Head of caudate nucleus (tissue), 42 donors: ENCODE data around the gene AKAP12.
A peak's percentile ranks its signal among the peaks of the same experiment; 100 is the strongest.
"Not testable (repeated sequence)": the region's sequence is repeated elsewhere in the genome, so short reads cannot be mapped to it uniquely, and the experiment has no call there.

ENCODE experiments used
- DNase-seq, 42 donors: peaks; one replicate each; pipeline versions ENCODE4 v3.0.0 to v3.0.0-alpha.2; 2020 to 2021; ENCODE audit warnings: mixed read lengths in 7 of 42
- intact Hi-C: fragments of 100-400 bp; cut with DNase I; formaldehyde crosslinking; loops from one replicate; pipeline ENCODE4 v1.15.0; 2022

AKAP12 gene

GRCh38 chr6:151303231-151303630, 63.5 kb downstream of the AKAP12 start:
- DNase-seq = no peak
- intact Hi-C loops = no loop called here

GRCh38 chr6:151306269-151306783, 66.6 kb downstream of the AKAP12 start:
- no peak for DNase-seq
- intact Hi-C loops = no loop called here

DNA sequence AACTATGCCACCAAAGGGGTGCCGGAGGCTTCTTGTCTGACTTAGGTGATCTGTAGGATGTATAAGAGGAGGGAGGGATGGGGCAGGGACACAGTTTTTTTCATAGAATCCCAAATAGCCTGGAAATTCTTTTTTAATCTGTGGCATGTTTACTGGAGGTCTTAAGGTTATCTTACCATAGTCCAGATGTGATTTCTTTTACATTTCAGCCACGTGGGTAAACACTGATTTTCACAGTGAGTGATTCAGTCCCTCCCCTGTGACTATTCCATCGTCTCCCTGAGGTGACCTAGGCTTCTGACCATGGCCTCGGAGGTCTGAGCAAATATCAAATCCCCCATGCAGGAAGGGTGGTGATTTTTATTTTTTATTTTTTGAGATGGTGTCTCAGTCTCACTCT, 67.7 kb downstream of the AKAP12 start:
- intact Hi-C loops = no loop called here
- DNase-seq = no peak

DNA sequence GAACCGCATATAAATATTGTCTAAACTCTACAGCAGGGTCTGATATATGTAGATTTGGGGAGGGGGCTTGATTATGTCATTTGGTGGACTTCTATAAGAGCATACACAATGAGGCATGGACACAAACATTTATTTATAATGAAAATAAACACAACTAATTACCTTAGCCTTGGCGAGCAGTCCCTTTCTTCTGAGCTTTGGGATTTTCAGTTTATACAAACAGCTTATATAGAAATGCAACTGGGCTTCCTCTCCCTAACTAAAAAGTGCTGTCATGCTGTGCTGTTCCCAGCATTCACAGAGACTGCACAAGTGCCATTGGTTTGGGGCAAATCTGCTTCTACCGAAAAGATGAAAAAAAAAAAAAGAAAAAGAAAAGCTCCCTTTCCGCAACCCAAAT, 69.9 kb downstream of the AKAP12 start:
- intact Hi-C loops = no loop called here
- DNase-seq = no peak

DNA sequence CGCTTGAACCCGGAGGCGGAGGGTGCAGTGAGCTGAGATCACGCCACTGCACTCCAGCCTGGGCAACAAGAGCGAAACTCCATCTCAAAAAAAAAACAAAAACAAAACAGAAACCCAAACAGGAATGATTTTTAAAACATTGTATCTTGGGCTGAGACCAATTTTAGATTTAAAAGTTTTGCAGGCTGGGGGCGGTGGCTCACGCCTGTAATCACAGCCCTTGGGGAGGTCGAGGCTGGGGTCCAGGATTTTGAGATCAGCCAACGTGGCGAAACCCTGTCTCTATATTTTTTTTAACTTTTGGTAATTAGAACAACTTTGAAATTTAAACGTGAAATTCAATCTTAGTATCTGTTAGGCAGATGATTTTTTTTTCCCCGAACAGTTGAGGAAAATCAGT, 70.5 kb downstream of the AKAP12 start:
- DNase-seq = no peak
- intact Hi-C loops = no loop called here

GRCh38 chr6:151310852-151311767, 71.3 kb downstream of the AKAP12 start:
- intact Hi-C loops = no loop called here

GRCh38 chr6:151313066-151313491, 73.3 kb downstream of the AKAP12 start:
- no peak for DNase-seq
- intact Hi-C loops = no loop called here

More at GRCh38 chr6:151310852-151311767, 71.3 kb downstream of the AKAP12 start:
- DNase-seq = no peak

- DNase-seq, intact Hi-C loops: not testable (repeated sequence)
Measured at GRCh38 chr6:151315661-151316060, 75.9 kb downstream of the AKAP12 start.

- no peak for DNase-seq
- intact Hi-C loops = no loop called here
Measured at GRCh38 chr6:151317103-151317994, 77.6 kb downstream of the AKAP12 start.

- intact Hi-C loops = no loop called here
- no peak for DNase-seq
Measured at GRCh38 chr6:151317995-151318365, 78.2 kb downstream of the AKAP12 start.

GRCh38 chr6:151320140-151320539, 80.4 kb downstream of the AKAP12 start:
- intact Hi-C loops = loop anchor here (5.0 kb wide), 2 partner anchors 308 to 428 kb away; no protein-coding TSS in a partner anchor

GRCh38 chr6:151321438-151321837, 81.7 kb downstream of the AKAP12 start:
- intact Hi-C loops = loop anchor here (5.0 kb wide), 2 partner anchors 309 to 429 kb away; no protein-coding TSS in a partner anchor

More at GRCh38 chr6:151320140-151320539, 80.4 kb downstream of the AKAP12 start:
- no peak for DNase-seq

DNA sequence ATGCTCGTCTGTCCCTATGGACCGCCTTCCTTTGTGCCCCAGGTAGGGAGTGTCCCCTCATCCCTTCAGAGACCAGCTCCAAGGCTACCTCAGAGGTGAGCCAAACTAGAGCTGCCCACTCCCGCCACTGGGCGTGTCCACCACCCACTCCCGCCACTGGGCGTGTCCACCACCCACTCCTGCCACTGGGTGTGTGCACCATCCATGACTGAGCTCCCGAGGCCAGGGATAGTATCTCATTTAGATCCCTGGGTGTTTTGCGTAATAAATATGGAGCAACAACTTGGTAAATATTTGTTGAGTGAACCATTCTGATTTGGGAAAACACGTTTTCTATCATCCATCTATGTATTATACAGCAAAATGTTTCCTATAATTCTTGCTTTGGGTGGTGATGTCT, 82.8 kb downstream of the AKAP12 start:
- intact Hi-C loops = loop anchor here (5.0 kb wide), 2 partner anchors 310 to 430 kb away; no protein-coding TSS in a partner anchor
- DNase-seq = no peak

More at GRCh38 chr6:151321438-151321837, 81.7 kb downstream of the AKAP12 start:
- DNase-seq = no peak

- intact Hi-C loops = loop anchor here (5.0 kb wide), 2 partner anchors 312 to 432 kb away; no protein-coding TSS in a partner anchor
- DNase-seq = peak; percentile 52 to 92 (median 83)
Measured at GRCh38 chr6:151323791-151324487, 84.2 kb downstream of the AKAP12 start.

- intact Hi-C loops = loop anchor here (5.0 kb wide), 2 partner anchors 312 to 432 kb away; no protein-coding TSS in a partner anchor
- DNase-seq = no peak
Measured at GRCh38 chr6:151324488-151324825, 84.7 kb downstream of the AKAP12 start.

DNA sequence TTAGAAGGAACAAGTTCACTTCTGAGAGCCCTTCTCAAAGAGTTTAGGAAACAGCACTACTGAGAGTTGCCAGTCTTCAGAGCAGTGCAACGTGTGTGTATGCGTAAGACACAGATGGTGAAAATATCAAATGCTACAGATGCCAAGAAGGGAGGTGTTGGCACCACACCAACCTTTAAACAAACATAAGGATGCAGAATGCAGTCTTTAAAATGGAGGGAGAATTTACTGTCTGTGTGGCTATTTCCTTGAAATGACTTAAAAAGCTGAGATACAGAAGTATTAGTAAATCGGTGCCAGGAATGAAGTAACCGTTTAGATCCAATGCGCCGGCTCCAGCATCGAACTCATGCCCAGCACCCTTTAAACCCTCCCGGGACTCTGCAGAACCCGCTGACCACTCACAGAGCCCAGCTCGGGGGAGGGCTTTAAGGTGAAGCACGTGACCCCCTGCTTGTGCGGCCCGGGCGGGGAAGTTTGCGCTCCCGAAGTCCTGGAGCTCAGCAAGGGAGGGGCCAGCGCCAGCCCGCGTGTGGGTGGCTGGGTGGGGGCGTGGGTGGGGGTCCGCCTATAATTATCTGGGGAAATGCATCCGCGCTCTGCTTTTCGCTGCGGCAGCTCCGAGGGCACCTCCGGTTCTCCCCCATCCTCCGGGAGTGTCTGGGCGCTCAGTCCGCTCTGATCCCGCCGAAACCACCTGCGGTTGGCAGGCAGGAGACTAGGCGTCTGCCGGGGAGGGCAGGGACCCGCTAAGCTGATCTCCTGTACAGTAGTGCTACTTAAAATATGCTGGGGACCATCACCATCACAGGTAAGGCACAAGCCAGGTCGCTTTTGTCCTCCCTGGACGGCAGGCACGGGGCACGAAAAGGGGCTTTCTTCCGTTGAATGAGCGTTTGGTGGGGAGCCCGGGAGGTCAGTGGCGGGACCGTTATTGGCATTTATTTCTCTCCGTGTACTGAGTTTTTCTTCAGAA, 85.6 kb downstream of the AKAP12 start:
- intact Hi-C loops = no loop called here

DNA sequence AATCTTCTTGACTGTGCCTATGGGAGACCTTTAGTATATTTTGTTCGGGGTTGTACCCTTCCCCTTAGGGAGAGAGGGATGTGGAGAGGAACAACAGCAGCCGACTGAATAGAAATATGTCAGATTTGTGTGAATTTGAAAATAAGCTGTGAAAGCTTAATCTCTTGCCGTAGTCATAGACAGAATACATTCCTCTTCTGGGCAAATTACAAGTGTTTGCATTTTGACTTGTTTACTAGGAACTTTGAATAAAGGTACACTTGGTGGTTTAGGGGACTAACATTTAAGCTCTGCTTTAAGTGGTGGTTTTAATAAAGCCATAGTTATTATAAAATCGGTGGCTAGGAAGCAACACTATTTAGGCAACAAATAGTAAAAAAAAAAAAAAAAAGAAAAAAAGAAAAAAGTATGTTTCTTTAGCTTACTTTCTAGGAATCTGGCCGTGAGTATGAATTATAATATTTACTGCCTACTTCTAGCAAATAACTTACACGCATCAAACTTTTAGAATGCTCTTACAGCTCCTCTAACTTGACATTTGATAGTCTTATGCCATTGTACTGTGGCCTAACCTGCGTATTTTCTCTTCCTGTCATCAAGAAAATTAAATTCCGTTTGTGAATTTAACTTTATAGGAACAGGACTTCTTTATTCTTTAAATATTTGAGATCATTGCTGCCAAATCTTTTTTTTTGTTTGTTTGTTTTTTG, 86.5 kb downstream of the AKAP12 start:
- intact Hi-C loops = no loop called here
- no peak for DNase-seq

More for the DNA sequence above, 85.6 kb downstream of the AKAP12 start:
- peak in 28 of 42 donors; percentile 10 to 54 (median 28) for DNase-seq
